Transverse colon (tissue), 4 donors: Measurements from ENCODE around the gene DPEP3. TPM values are rescaled to one million over a fixed set of nuclear protein-coding genes. Genes with fewer than 3 reads are reported as not detected.
"Not testable (repeated sequence)": the region's sequence is repeated elsewhere in the genome, so short reads cannot be mapped to it uniquely, and the experiment has no call there.

Source experiments
- DNase-seq: peaks from one replicate; pipeline ENCODE4 v3.0.0-alpha.2; 2019
- H3K27ac ChIP-seq, 4 donors: fragments of 200-600 bp; sonication (generic); 2 replicates each; pipeline ENCODE4 v1.5.1; 2016 to 2018; ENCODE audit warnings: inconsistent platforms in 4 of 4
- H3K27me3 ChIP-seq: fragments of 200-600 bp; sonication (generic); 2 replicates; pipeline ENCODE4 v1.5.1; 2017; ENCODE audit warnings: inconsistent platforms
- H3K36me3 ChIP-seq, 4 donors: fragments of 200-600 bp; sonication (generic); 2 replicates each; pipeline ENCODE4 v1.5.1; 2017 to 2019; ENCODE audit warnings: inconsistent platforms in 4 of 4
- H3K4me1 ChIP-seq, 4 donors: fragments of 200-600 bp; sonication (generic); 2 replicates each; pipeline ENCODE4 v1.5.1; 2017 to 2020; ENCODE audit warnings: inconsistent platforms in 4 of 4
- H3K4me3 ChIP-seq, 4 donors: fragments of 200-600 bp; sonication (generic); 1 replicate in 1 of 4; 2 replicates in 3 of 4; pipeline versions ENCODE4 v1.5.1 to v1.6.1; 2017 to 2019; ENCODE audit warnings: inconsistent platforms in 4 of 4
- H3K9me3 ChIP-seq, 2 donors: fragments of 200-600 bp; sonication (generic); 2 replicates each; pipeline ENCODE4 v1.5.1; 2017 to 2019; ENCODE audit warnings: inconsistent platforms in 2 of 2
- CTCF ChIP-seq, 5 experiments: fragments of 200-600 bp in 3 of 5; fragments of 450-650 bp in 2 of 5; sonication (generic) in 3 of 5; IDR thresholded peaks; 1 replicate in 2 of 5; 2 replicates in 3 of 5; pipeline ENCODE4 v1.5.1; 2016 to 2017; ENCODE audit warnings: antibody characterized with exemption in 5 of 5, inconsistent platforms in 3 of 5, mild to moderate bottlenecking in 2 of 5, moderate library complexity in 1 of 5
- EP300 ChIP-seq: sonication (generic); formaldehyde crosslinking; IDR thresholded peaks from one replicate; pipeline ENCODE4 v1.6.1; 2017; ENCODE audit warnings: antibody characterized with exemption, low read depth
- POLR2A ChIP-seq: fragments of 450-650 bp; IDR thresholded peaks from one replicate; pipeline ENCODE4 v1.6.1; 2016; ENCODE audit warnings: antibody characterized with exemption, mild to moderate bottlenecking, moderate library complexity
- POLR2AphosphoS5 ChIP-seq, 3 donors: sonication (generic); formaldehyde crosslinking; IDR thresholded peaks; one replicate each; pipeline ENCODE4 v1.6.1; 2016; ENCODE audit warnings: antibody characterized with exemption in 3 of 3
- WGBS, 2 donors: methylation state at CpG; one replicate each; pipeline ENCODE4 v1.1.5; 2018; ENCODE audit warnings: low coverage in 1 of 2; 5-methylcytosine and 5-hydroxymethylcytosine counted together
- in situ Hi-C, 4 donors: fragments of 200-750 bp; cut with MboI; loops; one replicate each; pipeline versions ENCODE4 v1.15.0 to v1.15.1; 2017; ENCODE audit warnings: low sequenced_read_pairs in 3 of 4, low pct_ligation_motif_present in 1 of 4, low pct_unique_long_range_greater_than_20kb in 1 of 4
- intact Hi-C: fragments of 100-400 bp; cut with DNase I; formaldehyde crosslinking; loops from one replicate; pipeline ENCODE4 v1.15.1; 2023; ENCODE audit warnings: low total_unique reads
- total RNA-seq, 4 donors: library from RNA; depleted of rRNA; stranded (reverse); fragments of >200 nt; gene quantifications; one replicate each; pipeline ENCODE4 v1.1.0, GENCODE V29; 2016

DPEP3 gene
- total RNA-seq, 4 donors from 2014 or later = not detected

GRCh38 chr16:67939507-67940445 lies 40.5 kb downstream of the DPEP3 start:
- no peaks in the 10 kb centered on the region for H3K36me3 ChIP-seq
- in situ Hi-C loops = no loop called here
- peaks cover 32 to 36% (median 35%) of the 10 kb centered on the region in 4 donors for H3K4me1 ChIP-seq
- 54% methylated on average over 25 of the region's 33 CpGs; no CpG with 5 or more reads in 1 of the 2 donors for WGBS, 2 donors
- no peaks in the 10 kb centered on the region for H3K9me3 ChIP-seq
- DNase-seq = peak; percentile 66
- no peak overlapping the region for H3K4me3 ChIP-seq
- TF ChIP-seq EP300 (no peak), CTCF (IDR thresholded peaks at IDR 0.05) (no peak), POLR2A (no peak), POLR2AphosphoS5 (IDR thresholded peaks at IDR 0.05) (no peak)
- H3K27ac ChIP-seq = no peak overlapping the region
- intact Hi-C loops = no loop called here
- no peaks in the 10 kb centered on the region for H3K27me3 ChIP-seq

GRCh38 chr16:67937713-67938112 lies 42.6 kb downstream of the DPEP3 start:
- DNase-seq, in situ Hi-C loops, H3K36me3 ChIP-seq, intact Hi-C loops, H3K4me3 ChIP-seq, H3K9me3 ChIP-seq, H3K27me3 ChIP-seq: not testable (repeated sequence)
- Histone ChIP-seq H3K27ac (peak overlapping the region; percentile 90 to 97 (median 96)), H3K4me1 (peaks cover 22 to 25% (median 23%) of the 10 kb centered on the region in 4 donors)
- 94 to 100% methylated on average over 1 to 5 of the region's 5 CpGs for WGBS, 2 donors

- in situ Hi-C loops (no loop called here), intact Hi-C loops (no loop called here)
- H3K27me3 ChIP-seq = no peaks in the 10 kb centered on the region
- peak overlapping the region; percentile 90 to 97 (median 96) for H3K27ac ChIP-seq
- H3K36me3 ChIP-seq = no peaks in the 10 kb centered on the region
- peaks cover 22 to 25% (median 23%) of the 10 kb centered on the region in 4 donors for H3K4me1 ChIP-seq
- no peaks in the 10 kb centered on the region for H3K9me3 ChIP-seq
- TF ChIP-seq POLR2A (no peak), POLR2AphosphoS5 (IDR thresholded peaks at IDR 0.05) (no peak), CTCF (IDR thresholded peaks at IDR 0.05) (no peak), EP300 (no peak)
- H3K4me3 ChIP-seq = peak overlapping the region; percentile 71 to 86 (median 74)
- WGBS, 2 donors = 0 to 50% methylated on average over 3 to 6 of the region's 6 CpGs
- peak; percentile 83 for DNase-seq
These were observed 43.3 kb downstream of the DPEP3 start for GRCh38 chr16:67936880-67937605.

- Histone ChIP-seq H3K4me1 (peaks cover 22 to 25% (median 23%) of the 10 kb centered on the region in 4 donors), H3K27ac (peak within 1 kb of the TSS; percentile 90 to 97 (median 96)), H3K27me3 (no peaks in the 10 kb centered on the region), H3K9me3 (no peaks in the 10 kb centered on the region), H3K4me3 (peak within 1 kb of the TSS; percentile 71 to 86 (median 74)), H3K36me3 (no peaks in the 10 kb centered on the region)
- DNase-seq = no peak
- WGBS, 2 donors = 0% methylated on average over 5 to 53 of the region's 54 CpGs
- in situ Hi-C loops = no loop called here
- TF ChIP-seq POLR2A (peak; percentile 85), EP300 (no peak), CTCF (IDR thresholded peaks at IDR 0.05) (no peak), POLR2AphosphoS5 (IDR thresholded peaks at IDR 0.05) (peak; percentile 71 to 90 (median 90))
- intact Hi-C loops = no loop called here
These were observed 44.0 kb downstream of the DPEP3 start, which contains the start of gene PSMB10 for GRCh38 chr16:67936124-67936879. PSMB10 (minus strand) TSS chr16:67936850; CDS start chr16:67936749, 101 bp downstream.
